ENCODE data around the gene KIR2DL1.
"Not testable (repeated sequence)": the region's sequence is repeated elsewhere in the genome, so short reads cannot be mapped to it uniquely, and the experiment has no call there.

The KIR2DL1 gene

GRCh38 chr19:54817670-54818536, 48.3 kb downstream of the KIR2DL1 start:
- DNase-seq (ENCODE audit: low spot score) = no peak

GRCh38 chr19:54824416-54824815, 54.8 kb downstream of the KIR2DL1 start:
- not testable (repeated sequence) for DNase-seq (ENCODE audit: low spot score)

- not testable (repeated sequence) for DNase-seq (ENCODE audit: low spot score)
These were observed 55.7 kb downstream of the KIR2DL1 start for GRCh38 chr19:54825326-54825725.

GRCh38 chr19:54828064-54828463, 58.5 kb downstream of the KIR2DL1 start:
- DNase-seq (ENCODE audit: low spot score) = not testable (repeated sequence)

- not testable (repeated sequence) for DNase-seq (ENCODE audit: low spot score)
These were observed 62.9 kb downstream of the KIR2DL1 start, which contains the start of gene KIR2DS4 for GRCh38 chr19:54832496-54832895. KIR2DS4 (plus strand) TSS chr19:54832676.
